ENCODE results near the gene PDLIM1. TPM values are rescaled to one million over a fixed set of nuclear protein-coding genes. Genes with fewer than 3 reads are reported as not detected.

The PDLIM1 gene
- total RNA-seq, 4 donors from 2014 or later, result 59.5 to 142 (median 79.2) TPM

- Histone ChIP-seq H3K36me3 (peaks cover 0 to 72% (median 7%) of the 10 kb centered on the region in 3 donors), H3K4me3 (no peak overlapping the region), H3K9me3 (no peaks in the 10 kb centered on the region), H3K27ac (peak overlapping the region; percentile 32 to 84 (median 64)), H3K4me1 (peaks cover 15 to 52% (median 28%) of the 10 kb centered on the region in 3 donors), H3K27me3 (no peaks in the 10 kb centered on the region)
- TF ChIP-seq, protein P1, sequence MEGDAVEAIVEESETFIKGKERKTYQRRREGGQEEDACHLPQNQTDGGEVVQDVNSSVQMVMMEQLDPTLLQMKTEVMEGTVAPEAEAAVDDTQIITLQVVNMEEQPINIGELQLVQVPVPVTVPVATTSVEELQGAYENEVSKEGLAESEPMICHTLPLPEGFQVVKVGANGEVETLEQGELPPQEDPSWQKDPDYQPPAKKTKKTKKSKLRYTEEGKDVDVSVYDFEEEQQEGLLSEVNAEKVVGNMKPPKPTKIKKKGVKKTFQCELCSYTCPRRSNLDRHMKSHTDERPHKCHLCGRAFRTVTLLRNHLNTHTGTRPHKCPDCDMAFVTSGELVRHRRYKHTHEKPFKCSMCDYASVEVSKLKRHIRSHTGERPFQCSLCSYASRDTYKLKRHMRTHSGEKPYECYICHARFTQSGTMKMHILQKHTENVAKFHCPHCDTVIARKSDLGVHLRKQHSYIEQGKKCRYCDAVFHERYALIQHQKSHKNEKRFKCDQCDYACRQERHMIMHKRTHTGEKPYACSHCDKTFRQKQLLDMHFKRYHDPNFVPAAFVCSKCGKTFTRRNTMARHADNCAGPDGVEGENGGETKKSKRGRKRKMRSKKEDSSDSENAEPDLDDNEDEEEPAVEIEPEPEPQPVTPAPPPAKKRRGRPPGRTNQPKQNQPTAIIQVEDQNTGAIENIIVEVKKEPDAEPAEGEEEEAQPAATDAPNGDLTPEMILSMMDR (IDR thresholded peaks at IDR 0.05), result no peak
- TF ChIP-seq POLR2A (IDR thresholded peaks at IDR 0.05), result no peak
- intact Hi-C loops (cut with DNase I), result no loop called here
- WGBS, 2 donors, result 76 to 82% methylated on average over 3 of the region's 3 CpGs
- DNase-seq, result no peak
Measured at GRCh38 chr10:95249467-95249866, 41.3 kb downstream of the PDLIM1 start.

GRCh38 chr10:95248989-95249388 lies 41.8 kb downstream of the PDLIM1 start:
- Histone ChIP-seq H3K27ac (peak overlapping the region; percentile 32 to 84 (median 64)), H3K27me3 (no peaks in the 10 kb centered on the region), H3K4me1 (peaks cover 15 to 47% (median 28%) of the 10 kb centered on the region in 3 donors), H3K4me3 (no peak overlapping the region), H3K36me3 (peaks cover 0 to 72% (median 7%) of the 10 kb centered on the region in 3 donors), H3K9me3 (no peaks in the 10 kb centered on the region)
- DNase-seq, result no peak
- TF ChIP-seq, protein P1 (IDR thresholded peaks at IDR 0.05), result no peak
- TF ChIP-seq POLR2A (IDR thresholded peaks at IDR 0.05), result no peak
- WGBS, 2 donors, result no CpG with 5 or more reads among the region's 3 CpGs
- intact Hi-C loops (cut with DNase I), result no loop called here

GRCh38 chr10:95247881-95248583 lies 42.8 kb downstream of the PDLIM1 start:
- 62 to 76% methylated on average over 6 to 7 of the region's 7 CpGs for WGBS, 2 donors
- intact Hi-C loops (cut with DNase I), result loop anchor here (2.0 kb wide), 1 partner anchor 115 kb away; no protein-coding TSS in a partner anchor
- TF ChIP-seq, protein P1 (IDR thresholded peaks at IDR 0.05), result peak in 1 of 6 experiments; percentile 14
- no peak for TF ChIP-seq POLR2A (IDR thresholded peaks at IDR 0.05)
- peak overlapping the region; percentile 58 to 84 (median 76) for H3K27ac ChIP-seq
- H3K36me3 ChIP-seq, result peaks cover 0 to 76% (median 7%) of the 10 kb centered on the region in 3 donors
- no peaks in the 10 kb centered on the region for H3K9me3 ChIP-seq
- no peak overlapping the region for H3K4me3 ChIP-seq
- no peak for DNase-seq
- H3K27me3 ChIP-seq, result no peaks in the 10 kb centered on the region
- peaks cover 15 to 45% (median 28%) of the 10 kb centered on the region in 3 donors for H3K4me1 ChIP-seq

GRCh38 chr10:95247200-95247880 lies 43.5 kb downstream of the PDLIM1 start:
- Histone ChIP-seq H3K4me3 (no peak overlapping the region), H3K27ac (peak overlapping the region; percentile 58 to 84 (median 76)), H3K36me3 (peaks cover 0 to 83% (median 7%) of the 10 kb centered on the region in 3 donors), H3K9me3 (no peaks in the 10 kb centered on the region), H3K4me1 (peaks cover 15 to 49% (median 28%) of the 10 kb centered on the region in 3 donors), H3K27me3 (no peaks in the 10 kb centered on the region)
- TF ChIP-seq POLR2A (IDR thresholded peaks at IDR 0.05), result no peak
- TF ChIP-seq, protein P1 (IDR thresholded peaks at IDR 0.05), result no peak
- intact Hi-C loops (cut with DNase I), result loop anchor here (2.0 kb wide), 1 partner anchor 115 kb away; no protein-coding TSS in a partner anchor
- 26 to 27% methylated on average over 6 of the region's 6 CpGs for WGBS, 2 donors
- DNase-seq, result no peak
